HK-2 (cell line): ENCODE results near the gene EPM2AIP1.
"Not testable (repeated sequence)": the region's sequence is repeated elsewhere in the genome, so short reads cannot be mapped to it uniquely, and the experiment has no call there.

ENCODE experiments used
- DNase-seq: peaks from one replicate; pipeline ENCODE4 v3.0.0-alpha.2; 2018; ENCODE audit not compliant: unreplicated experiment

EPM2AIP1 gene

DNA sequence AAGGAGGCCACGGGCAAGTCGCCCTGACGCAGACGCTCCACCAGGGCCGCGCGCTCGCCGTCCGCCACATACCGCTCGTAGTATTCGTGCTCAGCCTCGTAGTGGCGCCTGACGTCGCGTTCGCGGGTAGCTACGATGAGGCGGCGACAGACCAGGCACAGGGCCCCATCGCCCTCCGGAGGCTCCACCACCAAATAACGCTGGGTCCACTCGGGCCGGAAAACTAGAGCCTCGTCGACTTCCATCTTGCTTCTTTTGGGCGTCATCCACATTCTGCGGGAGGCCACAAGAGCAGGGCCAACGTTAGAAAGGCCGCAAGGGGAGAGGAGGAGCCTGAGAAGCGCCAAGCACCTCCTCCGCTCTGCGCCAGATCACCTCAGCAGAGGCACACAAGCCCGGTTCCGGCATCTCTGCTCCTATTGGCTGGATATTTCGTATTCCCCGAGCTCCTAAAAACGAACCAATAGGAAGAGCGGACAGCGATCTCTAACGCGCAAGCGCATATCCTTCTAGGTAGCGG, at the start of gene EPM2AIP1:
TSS of gene EPM2AIP1 (minus strand) at position 326 of the 520 bp plus-strand sequence. CDS start at position 272, 54 bp downstream.
- DNase-seq, result peak; percentile 97

GRCh38 chr3:37042712-37043111, 49.8 kb upstream of the EPM2AIP1 start:
- not testable (repeated sequence) for DNase-seq

- no peak for DNase-seq
Measured at GRCh38 chr3:37041546-37042195, 48.7 kb upstream of the EPM2AIP1 start.

- DNase-seq, result no peak
Measured at GRCh38 chr3:37040231-37040630, 47.3 kb upstream of the EPM2AIP1 start.

- no peak for DNase-seq
Measured at GRCh38 chr3:37039161-37039846, 46.4 kb upstream of the EPM2AIP1 start.

DNA sequence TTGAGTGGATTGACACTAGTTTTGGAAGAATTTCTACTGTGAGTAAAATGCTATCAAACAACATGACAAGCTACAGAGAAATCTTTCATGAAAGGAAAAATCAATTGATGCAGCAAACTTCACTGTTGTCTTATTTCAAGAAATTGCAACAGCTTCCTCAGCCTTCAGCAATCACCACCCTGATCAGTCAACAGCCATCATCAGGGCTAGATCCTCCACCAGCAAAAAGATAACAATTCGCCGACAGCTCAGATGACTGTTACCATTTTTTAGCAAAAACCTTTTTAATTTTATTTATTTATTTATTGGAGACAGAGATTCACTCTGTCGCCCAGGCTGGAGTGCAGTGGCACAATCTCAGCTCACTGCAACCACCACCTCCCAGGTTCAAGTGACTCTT, 44.4 kb upstream of the EPM2AIP1 start:
- DNase-seq, result no peak

DNA sequence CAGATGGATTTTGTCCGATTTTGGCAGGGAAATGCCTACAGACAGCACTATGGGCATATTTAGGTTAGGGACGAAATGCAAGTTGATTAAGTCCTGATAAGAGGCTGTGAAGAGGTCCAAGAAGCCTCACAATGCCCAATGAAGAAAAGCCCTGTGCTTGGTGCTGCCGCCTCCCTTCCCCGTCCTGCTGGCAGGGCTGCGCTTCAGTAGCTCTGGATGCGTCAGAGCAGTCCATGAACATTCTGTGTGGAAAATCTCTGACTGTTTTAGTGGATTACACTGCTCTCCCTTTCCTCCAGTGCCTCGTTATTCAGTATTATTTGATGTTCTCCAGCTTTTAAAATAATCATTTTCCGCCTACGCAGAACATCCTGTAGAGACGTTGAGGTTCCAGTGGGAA, 40.0 kb upstream of the EPM2AIP1 start:
- DNase-seq, result no peak

- no peak for DNase-seq
Measured at GRCh38 chr3:37031096-37031682, 38.3 kb upstream of the EPM2AIP1 start.

DNA sequence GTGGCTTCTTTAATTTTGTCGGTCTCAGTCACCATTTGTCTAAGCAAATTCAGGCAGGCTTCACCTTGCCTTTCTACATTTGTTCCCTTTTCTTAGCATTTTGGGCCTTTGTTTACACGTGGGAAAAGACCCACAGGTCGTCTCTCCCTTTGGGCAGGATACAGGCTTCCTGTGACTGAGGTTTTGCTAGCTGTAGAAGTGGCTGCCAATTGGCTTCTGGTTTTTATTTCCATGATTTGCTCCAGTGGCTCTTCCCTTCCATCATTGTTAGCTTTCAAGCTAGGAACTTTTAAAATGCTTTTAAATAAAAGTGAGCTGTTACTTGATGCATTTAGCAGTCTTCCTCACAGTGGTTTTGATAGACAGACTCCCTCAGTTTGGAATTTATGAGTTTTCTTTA, 37.7 kb upstream of the EPM2AIP1 start:
- DNase-seq, result no peak

GRCh38 chr3:37029516-37030163, 36.7 kb upstream of the EPM2AIP1 start:
- no peak for DNase-seq

DNA sequence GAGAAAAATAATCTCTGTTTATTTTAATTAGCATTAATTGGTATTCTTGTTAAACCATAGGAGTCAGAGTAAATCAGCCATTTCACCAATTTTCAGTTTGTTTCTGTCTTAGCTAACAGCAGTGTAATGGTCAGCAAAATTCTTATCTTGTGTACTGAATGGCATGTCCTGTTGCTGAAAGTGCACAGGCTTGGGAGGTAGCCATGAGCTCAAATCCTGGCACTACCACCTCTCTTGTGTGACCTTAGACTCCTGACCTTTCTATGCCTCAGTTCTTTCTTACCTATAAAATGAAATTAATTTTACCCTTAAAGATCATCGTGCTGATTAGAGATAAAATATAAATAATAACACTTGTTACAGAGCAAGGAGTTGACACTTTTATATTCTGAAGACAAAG, 36.2 kb upstream of the EPM2AIP1 start:
- no peak for DNase-seq

DNA sequence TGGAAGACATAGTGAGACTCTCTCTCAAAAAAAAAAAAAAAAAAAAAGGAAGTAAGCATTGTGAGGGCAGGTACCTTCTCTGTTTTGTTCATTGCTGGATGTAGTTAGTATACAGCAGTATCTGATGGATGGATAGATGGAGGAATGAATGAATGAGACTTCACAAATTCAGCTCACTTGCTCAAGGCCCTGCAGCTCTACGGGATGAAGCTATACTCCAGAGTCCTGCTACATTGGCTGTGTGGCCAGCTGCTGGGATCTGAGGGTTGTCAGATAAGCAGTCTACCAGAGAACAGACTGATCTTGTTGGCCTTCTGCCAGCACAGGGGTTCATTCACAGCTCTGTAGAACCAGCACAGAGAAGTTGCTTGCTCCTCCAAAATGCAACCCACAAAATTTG, 35.4 kb upstream of the EPM2AIP1 start:
- DNase-seq, result no peak

- no peak for DNase-seq
Measured at GRCh38 chr3:37026851-37027250, 33.9 kb upstream of the EPM2AIP1 start.

DNA sequence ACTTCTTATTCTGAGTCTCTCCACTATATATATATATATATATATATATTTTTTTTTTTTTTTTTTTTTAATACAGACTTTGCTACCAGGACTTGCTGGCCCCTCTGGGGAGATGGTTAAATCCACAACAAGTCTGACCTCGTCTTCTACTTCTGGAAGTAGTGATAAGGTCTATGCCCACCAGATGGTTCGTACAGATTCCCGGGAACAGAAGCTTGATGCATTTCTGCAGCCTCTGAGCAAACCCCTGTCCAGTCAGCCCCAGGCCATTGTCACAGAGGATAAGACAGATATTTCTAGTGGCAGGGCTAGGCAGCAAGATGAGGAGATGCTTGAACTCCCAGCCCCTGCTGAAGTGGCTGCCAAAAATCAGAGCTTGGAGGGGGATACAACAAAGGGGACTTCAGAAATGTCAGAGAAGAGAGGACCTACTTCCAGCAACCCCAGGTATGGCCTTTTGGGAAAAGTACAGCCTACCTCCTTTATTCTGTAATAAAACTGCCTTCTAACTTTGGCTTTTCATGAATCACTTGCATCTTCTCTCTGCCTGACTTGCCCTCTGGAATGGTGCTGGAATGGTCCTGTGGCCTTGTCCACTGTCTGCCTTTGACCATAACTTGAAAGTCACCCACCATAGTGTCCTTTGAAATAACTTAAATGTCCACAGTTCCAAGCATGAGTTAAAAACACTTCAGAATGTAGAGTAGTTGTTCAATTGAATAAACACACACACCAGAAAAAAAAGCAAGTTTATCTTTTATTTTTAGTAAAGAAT, 32.8 kb upstream of the EPM2AIP1 start:
- DNase-seq, result no peak

DNA sequence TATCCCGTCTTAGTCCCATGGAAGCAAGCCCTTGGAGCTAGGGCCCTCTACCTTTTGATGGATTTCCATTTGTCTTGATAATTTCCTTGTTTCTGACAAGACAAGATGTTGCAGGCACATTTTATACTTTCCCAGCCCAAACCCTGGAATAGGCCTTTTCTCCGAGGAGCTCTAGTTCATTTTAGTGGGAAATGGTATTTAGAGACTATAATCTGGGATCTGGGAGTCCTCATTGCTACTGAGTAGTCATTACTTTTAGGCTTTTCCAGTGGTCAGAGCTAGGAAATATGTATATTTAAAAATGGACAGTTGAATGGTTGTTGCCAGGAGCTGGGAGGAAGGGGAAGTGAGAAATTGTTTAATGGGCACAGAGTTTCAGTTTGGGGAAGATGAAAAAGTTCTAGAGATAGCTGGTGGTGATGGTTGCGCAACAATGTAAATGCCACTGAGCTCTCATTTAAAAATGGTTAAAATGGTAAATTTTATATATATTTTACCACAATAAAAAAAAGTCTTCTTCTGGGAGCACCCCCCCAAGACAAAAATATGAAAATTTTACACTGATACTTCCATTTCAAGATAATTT, 32.0 kb upstream of the EPM2AIP1 start:
- no peak for DNase-seq

DNA sequence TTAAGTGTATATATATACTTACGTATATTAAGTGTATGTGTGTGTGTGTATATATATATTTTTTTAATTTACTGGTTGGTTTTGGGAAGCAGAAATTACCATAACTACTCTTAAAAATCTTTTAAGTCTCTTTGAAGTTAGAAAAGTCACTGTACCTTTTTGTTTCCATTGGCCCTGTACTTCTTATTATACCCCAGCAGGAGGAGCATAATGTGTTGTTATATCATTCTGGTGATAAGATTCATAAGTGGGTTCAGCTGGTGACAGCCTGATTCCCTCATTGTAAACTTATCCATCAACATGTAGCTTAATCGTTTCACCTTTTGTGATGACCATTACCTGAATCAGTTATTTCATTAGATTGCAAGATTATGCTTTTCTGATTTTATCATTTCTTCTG, 31.2 kb upstream of the EPM2AIP1 start:
- DNase-seq, result no peak

DNA sequence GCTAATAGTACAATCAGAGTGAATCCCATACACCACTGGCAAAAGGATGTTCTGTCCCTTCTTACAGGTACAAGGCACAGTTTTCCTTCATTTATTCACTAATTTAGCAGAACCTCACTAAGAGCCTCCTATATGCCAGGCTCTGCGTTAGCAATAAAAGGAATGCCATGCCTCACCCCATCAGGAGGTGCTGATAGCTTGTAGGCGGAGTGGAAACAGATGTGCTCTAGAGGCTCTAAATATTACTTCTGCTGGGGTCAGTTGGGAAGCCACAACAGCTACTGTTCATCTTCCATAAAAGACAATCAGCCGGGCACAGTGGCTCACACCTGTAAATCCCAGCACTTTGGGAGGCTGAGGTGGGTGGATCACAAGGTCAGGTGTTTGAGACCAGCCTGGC, 24.8 kb upstream of the EPM2AIP1 start:
- no peak for DNase-seq

DNA sequence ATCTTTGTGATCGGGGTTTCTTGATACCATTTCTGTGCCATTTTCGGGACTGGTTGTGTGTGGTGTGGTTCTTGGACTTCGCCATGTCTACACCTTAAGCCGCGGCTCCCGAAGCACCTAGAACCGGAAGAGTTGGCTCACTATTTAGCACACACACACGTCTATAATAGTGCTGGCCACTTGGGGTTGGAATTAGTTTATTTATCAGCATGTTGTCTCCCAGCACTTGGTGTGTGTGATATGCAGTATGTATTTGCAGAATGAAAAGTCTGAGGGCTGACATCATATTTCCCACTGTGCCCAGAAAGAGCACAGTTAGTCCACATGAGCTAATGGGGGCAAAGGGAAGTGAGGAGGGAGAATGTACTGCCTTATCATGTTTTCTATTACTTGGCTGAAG, 24.0 kb upstream of the EPM2AIP1 start:
- no peak for DNase-seq

DNA sequence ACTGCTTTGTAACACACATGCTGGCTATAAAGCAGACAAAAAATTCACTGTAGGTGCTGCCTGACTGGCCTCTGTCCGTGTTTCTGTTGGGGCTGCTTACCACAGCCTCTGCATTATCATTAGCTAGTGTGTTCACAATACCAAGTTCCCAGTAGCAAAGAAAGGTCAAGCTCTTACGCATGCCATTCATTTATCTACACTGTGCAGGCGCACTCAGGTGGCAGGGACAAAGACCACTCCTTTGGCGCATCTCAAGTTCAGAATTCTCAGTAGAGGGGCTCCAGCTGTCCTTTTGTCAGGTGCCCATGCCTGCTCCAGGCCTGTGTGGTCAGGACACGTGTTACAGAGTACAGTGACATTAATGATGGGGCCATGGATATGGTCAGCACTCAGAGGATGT, 22.7 kb upstream of the EPM2AIP1 start:
- no peak for DNase-seq

- DNase-seq, result no peak
Measured at GRCh38 chr3:37014620-37015019, 21.7 kb upstream of the EPM2AIP1 start.
